Activated T-helper 1 cell treated with anti-CD3 and anti-CD28 coated beads, Interleukin-2, amount 50 U/mL, for 16 hours (primary cell): ENCODE results near the gene MAB21L1.

Experiments used
- DNase-seq, 2 donors: peaks; one replicate each; pipeline ENCODE4 v3.0.0-alpha.2; 2020; ENCODE audit warnings: low read depth in 1 of 2, low spot score in 1 of 2

Gene MAB21L1

DNA sequence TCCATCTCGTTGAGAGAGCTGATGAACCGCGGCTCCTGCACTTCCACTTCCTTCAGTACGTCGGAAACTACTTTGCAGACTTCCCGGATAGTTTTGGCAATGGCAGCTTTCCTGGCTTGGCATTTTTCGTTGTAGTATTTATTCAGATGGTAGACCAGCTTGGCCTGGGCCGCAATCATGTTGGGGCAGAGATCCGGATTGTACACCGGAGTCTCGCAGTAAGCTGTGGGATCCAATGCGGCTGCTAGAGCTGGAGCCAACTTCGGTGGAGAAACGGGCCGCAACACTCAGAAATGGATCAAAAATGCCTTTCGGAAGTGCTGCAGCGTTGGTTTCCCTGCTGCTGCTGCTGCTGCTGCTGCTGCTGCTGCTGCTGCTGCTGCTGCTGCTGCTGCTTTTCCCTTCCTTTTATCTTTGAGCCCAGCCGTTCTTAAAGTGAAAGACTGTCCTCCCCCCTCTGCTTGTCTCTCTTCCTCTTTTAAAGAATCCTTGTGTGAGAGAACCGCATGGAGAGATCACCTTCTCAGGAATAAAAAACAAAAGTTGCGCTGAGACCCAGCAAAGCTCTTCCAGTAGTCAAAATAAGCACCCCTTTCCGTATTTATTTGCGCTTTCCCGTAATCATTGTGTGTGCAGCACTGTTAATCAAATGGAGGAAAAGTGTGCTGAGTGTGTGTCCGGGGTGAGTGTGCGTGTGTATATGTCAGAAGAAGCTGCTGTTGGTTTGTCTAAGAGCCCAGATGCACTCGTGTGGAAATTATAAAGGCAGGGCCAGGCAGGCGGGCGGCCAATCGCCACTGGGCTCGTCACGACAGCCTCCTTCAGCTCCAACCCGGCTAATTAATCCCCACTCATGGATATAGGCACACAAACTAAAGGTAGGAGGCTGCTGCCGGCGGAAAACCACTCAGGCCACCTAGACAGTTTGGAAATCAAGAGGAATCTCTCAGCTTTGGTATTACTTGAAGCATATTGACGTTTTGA lies at the start of gene MAB21L1:
Gene MAB21L1, minus strand, starts transcription at position 730 of the 984 bp plus-strand sequence. Its CDS starts 551 bp downstream, at position 179.
- no peak for DNase-seq

DNA sequence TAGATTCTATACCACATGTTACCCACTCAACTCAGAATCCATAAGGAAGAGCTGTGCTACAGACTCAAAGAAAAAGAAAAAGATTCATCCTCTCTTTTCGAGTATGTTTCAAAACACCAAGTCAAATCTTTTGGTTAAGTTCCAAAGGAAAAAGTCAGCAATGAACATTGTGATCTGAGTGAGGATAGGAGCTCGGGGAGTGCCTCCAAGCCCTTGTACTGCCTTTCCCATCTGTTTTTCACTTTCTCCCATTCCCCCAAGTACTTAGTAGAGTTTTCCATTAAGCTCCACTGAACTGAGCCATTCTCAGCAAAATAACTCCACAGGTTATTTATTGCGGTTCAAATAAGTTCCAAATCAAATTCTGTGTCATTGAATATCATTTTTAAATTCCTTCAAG lies 47.7 kb upstream of the MAB21L1 start:
- DNase-seq: no peak

DNA sequence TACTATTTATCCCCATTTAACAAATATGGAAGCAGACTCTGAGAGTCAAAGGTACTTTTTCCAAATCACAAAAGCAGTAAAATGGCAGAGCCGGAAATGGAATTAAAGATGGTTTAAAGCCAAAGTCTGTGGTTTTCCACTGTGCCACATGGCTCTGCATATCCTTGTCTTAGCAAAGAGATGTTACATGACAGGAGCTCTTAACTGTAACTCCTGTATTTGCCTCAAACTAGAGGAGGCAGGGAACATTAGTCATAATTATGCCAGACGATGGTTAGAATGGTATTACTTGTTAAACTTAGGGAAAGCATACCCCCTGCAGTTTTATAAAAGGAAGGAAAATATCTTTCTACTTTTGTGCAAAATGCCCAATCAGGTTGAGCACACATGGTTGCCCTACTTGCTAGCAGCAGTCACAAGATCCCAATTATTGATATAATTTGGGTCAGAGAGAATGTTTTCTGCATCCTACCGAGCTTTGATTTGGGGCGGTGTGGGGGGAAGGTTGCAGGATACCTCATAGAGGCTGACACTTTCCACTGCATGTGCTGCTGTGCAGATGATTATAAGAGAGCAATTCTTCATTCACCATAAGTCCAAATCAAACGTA lies 42.0 kb upstream of the MAB21L1 start:
- no peak for DNase-seq

DNA sequence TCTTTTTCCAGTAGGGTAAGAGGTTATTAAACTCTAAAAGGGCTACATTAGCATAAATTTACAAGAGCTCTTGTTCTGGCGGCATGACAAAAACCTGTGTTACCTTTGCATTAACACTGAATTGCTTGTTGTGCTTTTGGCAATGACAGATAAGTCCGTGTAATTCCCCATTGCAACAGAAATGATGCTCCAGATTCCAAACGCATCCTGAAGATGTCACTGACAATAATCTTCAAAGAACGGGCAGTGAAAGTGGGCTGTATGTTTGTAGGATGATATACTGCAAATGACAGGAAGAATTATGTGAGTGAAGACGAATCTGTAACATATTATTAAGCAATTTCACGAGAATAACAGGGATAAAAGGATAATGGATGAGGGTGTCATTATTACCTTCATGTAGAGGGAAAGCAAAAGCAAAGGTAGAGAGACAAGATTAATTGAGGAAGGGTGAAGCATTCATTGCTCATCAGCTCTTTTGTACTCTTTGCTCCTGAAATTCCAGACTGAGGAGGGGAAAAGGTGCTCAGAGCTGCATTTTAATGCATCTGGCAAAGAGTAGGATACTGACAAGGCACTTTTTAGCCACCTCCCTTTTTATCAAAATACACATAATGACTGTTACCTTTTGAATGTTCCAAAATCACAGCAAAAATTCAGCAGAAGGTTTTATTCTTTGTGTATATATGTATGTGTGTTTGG lies 38.5 kb upstream of the MAB21L1 start:
- DNase-seq: no peak

DNA sequence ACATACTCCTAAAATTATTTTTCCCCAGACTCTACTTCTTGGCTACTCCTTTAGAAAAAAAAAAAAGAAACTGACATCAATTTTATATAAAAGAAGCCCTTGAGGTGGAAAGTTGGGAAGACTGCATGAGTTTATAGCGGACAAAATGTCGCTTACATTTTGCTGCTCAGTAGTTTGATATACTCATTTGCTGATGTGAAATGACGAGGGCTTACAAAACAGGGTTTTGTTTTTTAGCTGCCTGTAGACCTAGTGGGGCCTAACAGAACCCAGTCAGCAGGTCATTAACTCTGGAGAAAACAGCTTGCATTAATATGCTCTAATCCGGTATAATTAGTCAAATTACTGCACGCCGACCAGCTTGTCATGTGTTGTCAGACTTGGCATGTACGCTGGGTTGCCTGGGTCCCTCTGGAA lies 37.6 kb upstream of the MAB21L1 start:
- DNase-seq: no peak

DNA sequence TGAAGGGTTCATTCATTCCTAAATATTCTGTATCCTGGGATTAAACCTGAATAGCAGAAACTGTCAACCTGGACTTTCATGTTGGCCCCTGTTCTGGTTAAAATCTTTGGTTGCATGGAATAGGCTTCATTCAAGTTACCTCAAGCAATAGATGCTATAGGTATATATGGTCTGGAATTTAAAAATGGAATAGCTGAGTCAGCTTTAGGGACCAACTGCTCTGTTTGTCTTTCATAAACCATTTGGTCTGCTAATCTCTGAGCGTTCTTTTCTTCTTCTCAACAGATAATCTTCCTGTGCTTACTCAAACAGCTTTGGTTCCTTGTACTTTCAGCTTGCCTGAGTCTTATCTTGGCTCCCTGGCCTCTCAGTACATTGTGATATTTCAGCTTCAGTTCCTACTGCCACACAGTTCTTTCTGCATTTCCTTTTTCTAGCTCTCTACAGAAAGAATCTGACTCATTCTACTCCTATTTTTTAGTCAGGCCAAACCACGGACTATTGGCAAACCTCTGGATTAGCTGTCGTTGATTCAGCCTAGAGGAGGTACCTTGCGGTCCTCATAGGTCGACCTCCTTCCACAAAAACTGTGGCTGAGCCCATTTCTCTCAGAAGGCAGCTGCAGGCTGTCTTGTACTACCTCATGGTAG lies 35.9 kb upstream of the MAB21L1 start:
- DNase-seq: no peak

DNA sequence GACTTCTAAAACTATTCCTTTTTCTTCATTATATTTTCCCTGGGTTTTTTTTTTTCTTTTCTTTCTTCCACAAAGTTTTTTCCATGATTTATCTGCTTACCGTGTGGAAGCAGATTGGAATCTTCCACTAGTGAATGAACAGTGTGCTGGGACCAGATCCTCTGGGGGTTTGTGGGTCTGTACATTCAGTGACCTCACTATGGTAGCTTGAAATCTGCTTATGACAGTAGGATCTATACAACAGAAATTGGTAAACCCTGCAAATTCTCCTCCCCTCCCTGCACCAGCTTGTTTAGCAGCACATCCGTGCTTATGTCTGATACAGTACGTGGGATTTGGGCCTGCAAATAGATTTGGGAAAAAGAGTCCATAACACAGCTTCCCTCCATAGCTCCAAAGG lies 26.0 kb upstream of the MAB21L1 start:
- DNase-seq: no peak

DNA sequence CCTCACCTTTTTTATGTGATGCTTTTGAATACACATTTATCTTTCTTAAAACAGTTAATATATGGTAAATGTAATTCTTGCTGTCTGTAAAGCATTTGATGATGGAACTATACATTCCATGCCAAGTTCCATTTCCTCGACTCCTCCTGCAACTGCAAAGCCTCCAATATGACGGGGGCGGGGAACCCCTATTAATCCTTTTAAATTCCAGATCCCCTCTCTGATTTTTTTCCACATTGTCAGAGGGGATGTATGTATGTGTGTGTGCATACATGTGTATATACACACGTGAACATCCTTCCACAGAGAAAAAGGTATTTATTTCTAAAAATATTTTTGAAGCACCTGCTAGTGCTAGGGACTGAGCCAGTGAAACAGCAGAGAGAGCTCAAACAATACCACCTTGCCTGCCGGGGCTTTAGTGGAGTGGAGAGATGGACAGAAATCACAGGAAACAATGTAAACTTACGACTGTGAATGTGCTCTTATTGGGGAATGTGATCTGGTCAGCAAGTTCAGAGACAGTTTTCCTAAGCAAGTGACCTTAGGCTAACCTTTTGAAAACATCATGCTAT lies 25.3 kb upstream of the MAB21L1 start:
- DNase-seq: no peak

DNA sequence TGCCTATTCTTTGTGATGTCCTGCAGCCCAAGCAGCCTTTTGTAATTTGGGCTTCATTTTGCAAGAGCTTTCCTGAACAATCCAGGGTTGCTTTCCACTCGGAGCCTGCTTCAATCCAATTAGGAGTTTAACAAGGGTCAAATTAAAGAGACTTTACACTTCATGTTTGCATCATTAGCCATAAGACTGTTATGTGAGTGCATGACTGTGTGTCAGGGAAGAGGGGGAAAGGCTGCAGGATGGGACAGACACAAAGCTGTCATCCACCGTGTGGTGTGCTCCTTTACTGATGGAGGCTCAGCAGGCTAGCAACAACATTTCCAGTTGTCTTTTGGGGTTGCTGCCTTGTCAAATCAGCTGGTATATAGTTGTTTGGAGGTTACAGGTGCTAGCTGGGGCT lies 23.7 kb upstream of the MAB21L1 start:
- DNase-seq: no peak

DNA sequence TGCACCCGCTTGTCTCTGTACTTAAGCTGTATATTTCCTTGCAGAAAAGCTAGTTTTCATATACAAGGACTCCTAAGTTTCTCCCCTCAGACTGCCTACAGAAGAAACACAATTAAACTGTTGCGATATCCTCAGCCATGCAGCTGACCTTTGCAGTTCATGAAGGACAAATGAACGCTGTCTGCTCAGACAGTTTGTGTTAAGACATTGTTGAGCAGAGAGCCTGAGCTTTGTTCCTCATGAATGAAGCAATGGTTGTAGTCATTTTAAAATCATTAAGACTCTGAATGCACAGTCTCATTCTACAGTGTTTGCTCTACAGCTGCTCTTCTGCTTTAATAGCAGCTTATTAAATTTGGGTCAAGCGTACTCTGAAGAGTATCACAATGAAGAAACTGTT lies 23.2 kb upstream of the MAB21L1 start:
- no peak for DNase-seq

DNA sequence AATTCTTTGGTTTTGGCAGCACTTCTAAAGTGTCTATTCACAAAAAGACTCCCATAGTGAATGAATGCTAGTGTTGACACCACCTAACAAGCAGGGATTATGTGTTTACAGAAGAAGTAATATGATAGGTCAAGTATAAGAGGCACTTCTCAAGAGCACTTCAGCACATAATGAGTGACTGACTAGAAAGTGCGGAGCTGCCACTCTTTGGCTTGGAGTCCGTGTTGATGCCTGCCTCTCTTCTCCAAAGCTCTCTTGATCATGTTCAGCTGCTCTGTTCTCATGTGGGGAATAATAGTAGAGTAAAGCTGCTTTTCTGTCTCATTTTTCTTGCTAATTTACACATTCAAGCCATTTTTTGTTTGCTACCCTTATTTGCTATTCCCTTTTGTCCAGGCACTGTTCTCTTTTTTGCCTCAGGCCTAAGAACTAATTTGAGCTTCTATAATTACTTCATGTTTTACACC lies 22.7 kb upstream of the MAB21L1 start:
- DNase-seq: no peak

DNA sequence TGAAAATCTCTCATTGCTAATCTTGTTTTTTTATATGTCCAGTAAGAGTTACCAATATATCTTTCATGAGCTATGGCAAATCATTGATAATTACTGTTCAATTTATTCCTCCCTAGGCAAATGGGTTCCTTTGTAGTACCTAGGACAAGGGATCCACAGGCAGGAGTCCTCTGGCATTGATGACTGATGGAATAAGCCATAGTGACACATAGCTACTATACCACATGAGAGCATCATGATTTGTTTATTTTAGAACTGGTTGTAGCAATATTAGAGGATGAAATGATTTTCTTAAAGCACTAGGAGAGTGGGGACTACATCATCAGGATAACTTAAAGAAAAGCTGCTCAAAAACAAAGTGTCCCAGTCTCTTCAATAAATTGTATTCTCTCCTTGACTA lies 21.7 kb upstream of the MAB21L1 start:
- no peak for DNase-seq

DNA sequence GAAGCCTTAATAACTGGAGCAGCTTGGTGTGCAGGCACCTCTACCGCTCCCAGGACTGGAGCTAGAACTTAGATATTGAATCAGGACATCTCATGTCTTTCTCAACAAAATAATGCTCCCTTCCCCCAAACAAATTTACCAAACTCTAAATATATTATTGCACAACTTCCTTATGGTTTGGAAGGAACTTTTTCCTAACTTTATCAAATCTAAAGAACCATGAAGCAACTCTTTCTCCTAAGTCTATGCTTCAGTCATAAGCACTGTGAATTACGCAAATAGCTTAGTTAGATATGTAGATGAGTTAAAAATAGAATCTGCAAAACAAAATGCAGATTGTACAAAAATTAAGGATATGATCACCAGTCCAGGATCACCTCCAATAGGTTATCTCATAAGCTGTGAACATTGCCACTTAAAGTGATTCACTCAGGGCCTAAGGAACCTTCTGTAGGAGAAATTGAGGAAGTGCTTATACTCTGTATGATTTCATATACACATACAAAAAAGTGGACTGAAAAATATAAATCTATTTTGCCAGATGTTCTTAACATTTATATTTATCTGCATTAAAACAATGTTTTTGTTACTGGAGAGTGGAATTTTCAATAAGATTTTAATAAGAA lies 20.4 kb upstream of the MAB21L1 start:
- DNase-seq: no peak

DNA sequence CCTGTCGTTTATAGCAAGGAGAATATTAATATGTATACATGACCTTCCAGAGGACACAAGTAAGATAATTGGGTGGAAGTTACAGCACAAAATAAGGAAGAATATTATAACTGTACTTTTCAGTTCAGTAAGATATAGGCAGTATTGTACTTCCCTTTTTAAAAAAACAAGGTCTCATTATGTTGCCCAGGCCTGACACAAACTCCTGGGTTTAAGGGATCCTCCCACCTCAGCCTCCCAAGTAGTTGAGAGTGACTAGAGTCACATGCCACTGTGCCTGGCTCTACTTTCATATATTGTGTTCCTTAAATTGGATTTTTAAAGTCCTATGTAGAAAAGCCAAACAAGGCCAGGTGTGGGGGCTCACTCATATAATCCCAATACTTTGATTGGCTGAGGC lies 19.5 kb upstream of the MAB21L1 start:
- DNase-seq: no peak

DNA sequence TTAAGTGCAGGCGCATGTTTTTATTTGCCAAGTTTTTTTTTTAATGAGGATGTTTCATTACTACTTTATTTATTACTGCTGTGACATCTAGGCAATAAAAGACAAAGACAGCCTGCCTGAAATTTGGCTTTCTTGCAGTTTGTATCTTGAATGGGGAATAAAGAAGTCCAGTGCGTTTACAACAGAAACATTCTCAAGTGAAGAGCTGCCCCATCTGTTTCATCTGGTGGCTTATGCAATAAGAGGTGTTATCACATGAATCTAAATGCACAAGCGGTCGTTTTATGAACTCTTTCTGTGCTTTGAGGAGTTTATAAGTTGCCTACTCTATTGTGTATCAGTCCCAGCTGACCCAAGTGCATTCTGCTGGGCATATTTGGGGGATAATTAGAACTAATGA lies 12.6 kb upstream of the MAB21L1 start:
- no peak for DNase-seq

DNA sequence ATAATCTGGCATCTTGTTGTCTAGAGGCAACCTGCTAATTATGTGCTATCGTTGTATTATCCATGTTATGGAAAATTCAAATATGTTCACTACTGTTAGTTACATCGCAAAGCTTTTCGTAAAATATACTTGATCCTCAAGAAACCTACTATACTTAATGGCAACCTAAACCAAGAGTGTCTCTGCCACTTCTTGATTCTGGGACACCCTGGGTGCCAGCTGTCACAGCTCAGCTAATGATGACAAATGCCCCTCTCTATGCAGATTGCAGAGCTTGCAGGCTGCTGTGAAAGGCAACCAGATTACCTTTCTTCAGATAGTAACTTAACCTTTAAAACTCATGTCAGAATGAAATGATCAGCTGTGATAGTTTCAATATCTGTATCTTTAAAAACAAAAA lies 8.9 kb upstream of the MAB21L1 start:
- DNase-seq: no peak

DNA sequence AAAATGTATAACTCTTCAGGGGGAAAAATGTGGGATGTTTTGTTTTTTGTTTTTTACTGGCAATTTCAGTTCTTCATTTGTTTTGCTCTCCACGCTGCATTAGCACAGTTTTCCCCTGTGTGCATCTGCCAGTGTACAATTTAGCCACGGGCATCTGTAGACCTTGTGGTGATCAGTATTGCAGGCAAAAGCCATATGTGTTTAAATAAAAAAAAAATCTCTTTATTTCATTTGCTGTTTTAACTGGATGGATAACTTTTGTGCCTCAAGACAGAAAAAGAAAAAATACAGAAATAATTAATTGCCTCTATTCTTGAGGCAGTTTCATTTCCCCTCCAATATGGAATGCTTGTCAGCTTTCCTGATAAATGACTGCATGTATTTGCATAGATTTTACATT lies 7.9 kb upstream of the MAB21L1 start:
- DNase-seq: no peak

DNA sequence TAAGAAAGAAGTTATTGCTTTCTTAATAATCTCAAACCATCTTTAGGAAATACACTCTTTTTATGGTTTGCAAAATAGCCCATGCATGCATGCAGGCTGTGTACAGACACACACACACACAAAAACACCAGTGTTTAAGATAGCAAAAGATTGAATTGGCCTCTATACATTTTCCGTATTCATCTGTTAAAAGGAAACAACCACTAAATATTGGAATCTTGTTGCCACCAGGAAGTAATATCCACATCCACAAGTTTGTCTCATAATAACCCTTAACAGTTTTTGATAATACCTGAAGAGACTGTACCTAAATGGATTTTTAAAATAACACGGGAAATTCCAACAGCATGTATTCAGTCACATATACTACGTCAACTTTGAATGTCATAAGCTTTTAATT lies 7.3 kb upstream of the MAB21L1 start:
- DNase-seq: no peak

DNA sequence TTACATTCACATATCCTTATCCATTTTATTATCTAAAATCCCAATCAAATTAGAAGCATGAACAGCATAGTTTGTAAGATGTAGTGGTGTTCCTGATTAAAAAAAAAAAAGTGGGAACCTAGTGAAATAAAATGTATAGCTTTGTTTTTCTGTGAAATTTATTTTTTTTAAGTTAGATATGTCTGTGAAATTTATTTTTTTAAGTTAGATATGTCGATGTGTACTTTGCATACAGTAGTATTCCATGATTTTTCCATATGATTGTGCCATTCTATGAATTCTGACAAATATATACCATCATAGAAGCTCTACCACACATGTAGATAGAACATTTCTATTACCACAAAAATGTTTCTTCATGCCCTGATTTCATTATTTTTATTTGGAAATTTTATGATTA lies 6.0 kb upstream of the MAB21L1 start:
- no peak for DNase-seq

DNA sequence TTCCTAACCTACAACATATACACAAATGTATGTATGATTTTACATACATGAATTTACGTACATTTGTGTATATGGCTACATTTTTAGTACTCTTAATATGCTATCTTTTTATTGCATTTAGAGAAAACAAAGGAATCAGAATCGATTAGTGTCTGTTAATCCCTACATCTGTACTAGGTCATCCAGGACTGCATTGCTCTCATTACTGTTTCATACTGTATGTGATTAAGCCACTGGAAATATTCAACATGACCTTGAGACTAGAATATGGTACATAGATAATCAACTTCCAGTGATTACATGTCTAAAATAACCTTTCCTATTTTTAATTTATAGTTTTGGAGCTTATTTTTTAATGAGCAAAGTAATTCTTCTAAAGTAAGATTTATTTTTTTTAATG lies 5.3 kb upstream of the MAB21L1 start:
- DNase-seq: no peak

DNA sequence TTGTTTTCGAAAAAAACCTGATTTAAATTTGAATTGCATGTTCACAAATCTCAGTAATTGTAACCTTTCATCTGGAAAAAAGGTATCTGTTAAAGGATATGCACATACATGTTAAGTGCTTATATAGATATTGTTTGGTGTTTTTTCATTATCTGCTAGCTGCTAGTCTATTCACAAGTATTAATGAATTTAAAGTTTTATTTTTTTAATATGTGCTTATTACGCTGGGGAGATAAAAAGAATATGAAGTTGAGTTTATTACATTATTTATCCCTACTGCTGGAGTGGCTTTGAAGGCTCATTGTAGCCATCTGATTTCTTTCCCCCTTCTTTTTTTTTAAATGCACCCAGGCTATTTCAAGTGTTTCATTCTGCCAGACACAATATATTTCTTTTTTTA lies 3.9 kb upstream of the MAB21L1 start:
- no peak for DNase-seq
